Measurements from ENCODE around the gene FBXW9.

DNA sequence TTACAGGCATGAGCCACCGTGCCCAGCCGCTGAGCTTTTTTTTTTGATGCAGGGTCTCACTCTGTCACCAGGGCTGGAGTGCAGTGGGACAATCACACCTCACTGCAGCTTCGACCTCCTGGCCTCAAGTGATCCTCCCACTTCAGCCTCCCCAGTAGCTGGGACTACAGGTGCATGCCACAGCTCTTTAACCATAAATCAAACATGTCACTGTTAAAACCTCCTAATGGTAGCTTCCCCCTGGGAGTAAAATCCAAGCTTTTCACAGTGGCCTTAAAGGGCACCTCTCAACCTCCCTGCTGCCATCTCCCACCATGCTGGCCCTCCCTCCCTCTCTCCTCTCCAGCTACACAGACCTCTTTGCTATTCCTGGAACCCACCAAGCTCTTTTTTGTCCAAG, 10.6 kb downstream of the FBXW9 start:
- TF ChIP-seq, protein P1, sequence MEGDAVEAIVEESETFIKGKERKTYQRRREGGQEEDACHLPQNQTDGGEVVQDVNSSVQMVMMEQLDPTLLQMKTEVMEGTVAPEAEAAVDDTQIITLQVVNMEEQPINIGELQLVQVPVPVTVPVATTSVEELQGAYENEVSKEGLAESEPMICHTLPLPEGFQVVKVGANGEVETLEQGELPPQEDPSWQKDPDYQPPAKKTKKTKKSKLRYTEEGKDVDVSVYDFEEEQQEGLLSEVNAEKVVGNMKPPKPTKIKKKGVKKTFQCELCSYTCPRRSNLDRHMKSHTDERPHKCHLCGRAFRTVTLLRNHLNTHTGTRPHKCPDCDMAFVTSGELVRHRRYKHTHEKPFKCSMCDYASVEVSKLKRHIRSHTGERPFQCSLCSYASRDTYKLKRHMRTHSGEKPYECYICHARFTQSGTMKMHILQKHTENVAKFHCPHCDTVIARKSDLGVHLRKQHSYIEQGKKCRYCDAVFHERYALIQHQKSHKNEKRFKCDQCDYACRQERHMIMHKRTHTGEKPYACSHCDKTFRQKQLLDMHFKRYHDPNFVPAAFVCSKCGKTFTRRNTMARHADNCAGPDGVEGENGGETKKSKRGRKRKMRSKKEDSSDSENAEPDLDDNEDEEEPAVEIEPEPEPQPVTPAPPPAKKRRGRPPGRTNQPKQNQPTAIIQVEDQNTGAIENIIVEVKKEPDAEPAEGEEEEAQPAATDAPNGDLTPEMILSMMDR (IDR thresholded peaks at IDR 0.05): no peak
- TF ChIP-seq ZFX (IDR thresholded peaks at IDR 0.05; ENCODE audit: borderline replicate concordance): no peak
